WTC11 (cell line): ENCODE measurements around the gene FAM89B. TPM values are rescaled to one million over a fixed set of nuclear protein-coding genes. Genes with fewer than 3 reads are reported as not detected.

Experiments used
- CTCF ChIP-seq: fragments of 200-600 bp; IDR thresholded peaks from 2 replicates; pipeline ENCODE4 v1.8.0; 2022; ENCODE audit warnings: antibody characterized with exemption
- E2F5 ChIP-seq: sonication (generic); formaldehyde crosslinking; IDR thresholded peaks from 2 replicates; pipeline ENCODE4 v1.8.1; 2022; ENCODE audit warnings: mild to moderate bottlenecking, moderate library complexity, missing genetic modification reagents
- HMGXB4 ChIP-seq: sonication (generic); formaldehyde crosslinking; IDR thresholded peaks from 2 replicates; pipeline ENCODE4 v1.8.1; 2023; ENCODE audit warnings: mild to moderate bottlenecking, moderate library complexity, missing genetic modification reagents
- MXD4 ChIP-seq: fragments of 250-450 bp; sonication (Bioruptor Pico); IDR thresholded peaks from 2 replicates; pipeline ENCODE4 v1.8.0; 2021; ENCODE audit warnings: mild to moderate bottlenecking, moderate library complexity, borderline replicate concordance
- ZNF416 ChIP-seq: fragments of 250-450 bp; sonication (Bioruptor Pico); IDR thresholded peaks from 2 replicates; pipeline ENCODE4 v1.9.0; 2021; ENCODE audit warnings: mild to moderate bottlenecking, inconsistent platforms
- ZNF532 ChIP-seq: fragments of 250-450 bp; sonication (Bioruptor Pico); IDR thresholded peaks from 2 replicates; pipeline ENCODE4 v1.9.0; 2021; ENCODE audit warnings: mild to moderate bottlenecking, borderline replicate concordance
- total RNA-seq: library from RNA; stranded (reverse); gene quantifications from 3 replicates; pipeline ENCODE4 v1.2.3, GENCODE V29; 2021
- TF ChIP-seq, protein P1 (sequence below): sonication (generic); formaldehyde crosslinking; IDR thresholded peaks from 2 replicates; pipeline ENCODE4 v1.8.0; 2023; ENCODE audit warnings: missing genetic modification reagents, mild to moderate bottlenecking, borderline replicate concordance
- TF ChIP-seq, protein P2 (sequence below): sonication (generic); formaldehyde crosslinking; IDR thresholded peaks from 2 replicates; pipeline ENCODE4 v1.8.1; 2022; ENCODE audit warnings: mild to moderate bottlenecking, missing genetic modification reagents, moderate library complexity, borderline replicate concordance
- TF ChIP-seq, protein P3 (sequence below): sonication (generic); formaldehyde crosslinking; IDR thresholded peaks from 2 replicates; pipeline ENCODE4 v1.8.0; 2022; ENCODE audit warnings: mild to moderate bottlenecking, missing genetic modification reagents

Gene FAM89B
- total RNA-seq, 1 experiment from 2014 or later, result 13.3 TPM

DNA sequence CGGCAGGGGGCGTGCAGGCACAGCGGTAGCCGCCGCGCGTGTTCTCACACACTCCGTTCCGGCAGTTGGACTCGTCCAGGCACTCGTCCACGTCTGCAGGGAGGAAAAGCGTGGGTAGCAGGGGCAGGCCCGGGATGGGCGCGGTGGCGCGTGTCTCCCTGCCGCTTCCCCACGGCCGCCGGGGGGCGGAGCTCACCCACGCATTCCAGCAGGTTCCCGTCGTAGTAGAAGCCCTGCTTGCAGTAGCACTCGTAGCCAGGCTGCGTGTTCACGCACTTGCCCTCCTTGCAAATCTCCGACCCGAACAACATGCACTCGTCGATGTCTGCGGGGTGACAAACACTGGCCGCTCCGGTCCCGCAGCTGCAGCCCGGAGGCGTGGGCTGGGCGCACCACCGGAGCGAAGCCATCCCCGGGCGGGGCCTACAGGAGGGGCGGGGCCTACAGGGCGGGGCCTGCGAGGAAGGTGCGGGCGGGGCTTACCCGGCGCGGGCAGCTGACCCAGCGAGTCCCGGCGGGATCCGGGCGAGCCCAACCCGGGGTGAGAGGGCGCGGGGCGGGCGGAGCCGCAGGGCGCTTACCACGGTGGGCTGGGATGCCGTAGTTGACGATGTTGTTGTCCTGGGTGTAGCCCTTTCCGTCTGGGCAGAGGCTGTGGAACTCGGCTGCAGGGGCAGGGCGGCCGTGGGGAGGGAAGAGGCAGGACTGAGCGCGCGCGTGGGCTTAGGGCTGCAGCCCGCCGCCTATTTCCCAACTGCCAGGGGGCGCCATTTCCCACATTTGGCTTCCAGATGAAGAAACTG lies 31.8 kb upstream of the FAM89B start (continued):
- TF ChIP-seq, protein P1, sequence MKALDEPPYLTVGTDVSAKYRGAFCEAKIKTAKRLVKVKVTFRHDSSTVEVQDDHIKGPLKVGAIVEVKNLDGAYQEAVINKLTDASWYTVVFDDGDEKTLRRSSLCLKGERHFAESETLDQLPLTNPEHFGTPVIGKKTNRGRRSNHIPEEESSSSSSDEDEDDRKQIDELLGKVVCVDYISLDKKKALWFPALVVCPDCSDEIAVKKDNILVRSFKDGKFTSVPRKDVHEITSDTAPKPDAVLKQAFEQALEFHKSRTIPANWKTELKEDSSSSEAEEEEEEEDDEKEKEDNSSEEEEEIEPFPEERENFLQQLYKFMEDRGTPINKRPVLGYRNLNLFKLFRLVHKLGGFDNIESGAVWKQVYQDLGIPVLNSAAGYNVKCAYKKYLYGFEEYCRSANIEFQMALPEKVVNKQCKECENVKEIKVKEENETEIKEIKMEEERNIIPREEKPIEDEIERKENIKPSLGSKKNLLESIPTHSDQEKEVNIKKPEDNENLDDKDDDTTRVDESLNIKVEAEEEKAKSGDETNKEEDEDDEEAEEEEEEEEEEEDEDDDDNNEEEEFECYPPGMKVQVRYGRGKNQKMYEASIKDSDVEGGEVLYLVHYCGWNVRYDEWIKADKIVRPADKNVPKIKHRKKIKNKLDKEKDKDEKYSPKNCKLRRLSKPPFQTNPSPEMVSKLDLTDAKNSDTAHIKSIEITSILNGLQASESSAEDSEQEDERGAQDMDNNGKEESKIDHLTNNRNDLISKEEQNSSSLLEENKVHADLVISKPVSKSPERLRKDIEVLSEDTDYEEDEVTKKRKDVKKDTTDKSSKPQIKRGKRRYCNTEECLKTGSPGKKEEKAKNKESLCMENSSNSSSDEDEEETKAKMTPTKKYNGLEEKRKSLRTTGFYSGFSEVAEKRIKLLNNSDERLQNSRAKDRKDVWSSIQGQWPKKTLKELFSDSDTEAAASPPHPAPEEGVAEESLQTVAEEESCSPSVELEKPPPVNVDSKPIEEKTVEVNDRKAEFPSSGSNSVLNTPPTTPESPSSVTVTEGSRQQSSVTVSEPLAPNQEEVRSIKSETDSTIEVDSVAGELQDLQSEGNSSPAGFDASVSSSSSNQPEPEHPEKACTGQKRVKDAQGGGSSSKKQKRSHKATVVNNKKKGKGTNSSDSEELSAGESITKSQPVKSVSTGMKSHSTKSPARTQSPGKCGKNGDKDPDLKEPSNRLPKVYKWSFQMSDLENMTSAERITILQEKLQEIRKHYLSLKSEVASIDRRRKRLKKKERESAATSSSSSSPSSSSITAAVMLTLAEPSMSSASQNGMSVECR (CRISPR knock-in tag), result peak; percentile 12; the same call in 1 of the 2 replicates
- TF ChIP-seq MXD4 (CRISPR knock-in tag) (no peak), ZNF532 (CRISPR knock-in tag) (no peak), ZNF416 (CRISPR knock-in tag) (peak; percentile 57; the same call in 1 of the 2 replicates), E2F5 (CRISPR knock-in tag) (peak; percentile 57), HMGXB4 (CRISPR knock-in tag) (peak; percentile 77), CTCF (peak; percentile 92)
- TF ChIP-seq, protein P2, sequence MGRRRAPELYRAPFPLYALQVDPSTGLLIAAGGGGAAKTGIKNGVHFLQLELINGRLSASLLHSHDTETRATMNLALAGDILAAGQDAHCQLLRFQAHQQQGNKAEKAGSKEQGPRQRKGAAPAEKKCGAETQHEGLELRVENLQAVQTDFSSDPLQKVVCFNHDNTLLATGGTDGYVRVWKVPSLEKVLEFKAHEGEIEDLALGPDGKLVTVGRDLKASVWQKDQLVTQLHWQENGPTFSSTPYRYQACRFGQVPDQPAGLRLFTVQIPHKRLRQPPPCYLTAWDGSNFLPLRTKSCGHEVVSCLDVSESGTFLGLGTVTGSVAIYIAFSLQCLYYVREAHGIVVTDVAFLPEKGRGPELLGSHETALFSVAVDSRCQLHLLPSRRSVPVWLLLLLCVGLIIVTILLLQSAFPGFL (CRISPR knock-in tag), result no peak
- TF ChIP-seq, protein P3, sequence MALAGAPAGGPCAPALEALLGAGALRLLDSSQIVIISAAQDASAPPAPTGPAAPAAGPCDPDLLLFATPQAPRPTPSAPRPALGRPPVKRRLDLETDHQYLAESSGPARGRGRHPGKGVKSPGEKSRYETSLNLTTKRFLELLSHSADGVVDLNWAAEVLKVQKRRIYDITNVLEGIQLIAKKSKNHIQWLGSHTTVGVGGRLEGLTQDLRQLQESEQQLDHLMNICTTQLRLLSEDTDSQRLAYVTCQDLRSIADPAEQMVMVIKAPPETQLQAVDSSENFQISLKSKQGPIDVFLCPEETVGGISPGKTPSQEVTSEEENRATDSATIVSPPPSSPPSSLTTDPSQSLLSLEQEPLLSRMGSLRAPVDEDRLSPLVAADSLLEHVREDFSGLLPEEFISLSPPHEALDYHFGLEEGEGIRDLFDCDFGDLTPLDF (CRISPR knock-in tag), result 0 out of 2 replicates have a peak, but pooled peaks have one; percentile 22
- TF ChIP-seq, all 79 proteins: peak for 14
